ENCODE data around the gene HSPA2. TPM values are rescaled to one million over a fixed set of nuclear protein-coding genes. Genes with fewer than 3 reads are reported as not detected.

Gene HSPA2
- polyA plus RNA-seq, 1 donor (not counting 4 experiments of a cell fraction or from before 2014, with no cell fraction given) = 12.0 TPM

- Histone ChIP-seq H3K9ac (ENCODE audit: control insufficient read depth, extremely low read depth, insufficient read depth, low read length) (no peak overlapping the region), H3K27me3 (ENCODE audit: control insufficient read depth, extremely low read depth, insufficient read depth, low read length) (no peaks in the 10 kb centered on the region), H2AFZ (ENCODE audit: control insufficient read depth, low read length) (no peak overlapping the region), H3K4me3 (ENCODE audit: control insufficient read depth in 2 of 3, extremely low read depth in 1 of 3, insufficient read depth in 2 of 3, low read depth in 1 of 3, low read length in 3 of 3) (no peak overlapping the region), H3K79me2 (ENCODE audit: control insufficient read depth, insufficient read depth, low read length) (no peaks in the 10 kb centered on the region), H3K4me2 (ENCODE audit: control insufficient read depth, extremely low read depth, insufficient read depth, low read depth, low read length) (no peak overlapping the region), H3K36me3 (ENCODE audit: control insufficient read depth in 2 of 2, extremely low read depth in 1 of 2, insufficient read depth in 2 of 2, low read length in 2 of 2) (peaks cover 0 to 4% of the 10 kb centered on the region in 2 experiments), H4K20me1 (ENCODE audit: control insufficient read depth, extremely low read depth, insufficient read depth, low read length) (no peaks in the 10 kb centered on the region), H3K9me1 (ENCODE audit: control insufficient read depth, extremely low read depth, insufficient read depth, low read length) (no peaks in the 10 kb centered on the region), H3K27ac (ENCODE audit: control insufficient read depth, insufficient read depth, low read length) (no peak overlapping the region), H3K4me1 (ENCODE audit: control insufficient read depth, extremely low read depth, insufficient read depth, low read length) (no peaks in the 10 kb centered on the region), H3K9me3 (ENCODE audit: control insufficient read depth, low read depth, low read length) (no peaks in the 10 kb centered on the region)
- TF ChIP-seq CTCF (optimal IDR thresholded peaks at IDR 0.05 in 1 of 3, IDR thresholded peaks at IDR 0.05 in 1 of 3, conservative IDR thresholded peaks at IDR 0.05 in 1 of 3; ENCODE audit: extremely low read depth in 1 of 3, insufficient read depth in 2 of 3, low read length in 3 of 3) (no peak), EZH2 (IDR thresholded peaks at IDR 0.05; ENCODE audit: low read length) (no peak)
- dilution Hi-C loops (cut with MboI; ENCODE audit: extremely low pct_ligation_motif_present, low sequenced_read_pairs) = no loop called here
- DNase-seq (ENCODE audit: low read depth, low spot score) (no peak), FAIRE-seq (no peak)
These were observed 47.1 kb upstream of the HSPA2 start for GRCh38 chr14:64493455-64493854.

- peaks cover 6% of the 10 kb centered on the region for H3K79me2 ChIP-seq (ENCODE audit: control insufficient read depth, insufficient read depth, low read length)
- TF ChIP-seq CTCF (optimal IDR thresholded peaks at IDR 0.05 in 1 of 3, IDR thresholded peaks at IDR 0.05 in 1 of 3, conservative IDR thresholded peaks at IDR 0.05 in 1 of 3; ENCODE audit: extremely low read depth in 1 of 3, insufficient read depth in 2 of 3, low read length in 3 of 3) = no peak
- no peak for TF ChIP-seq EZH2 (IDR thresholded peaks at IDR 0.05; ENCODE audit: low read length)
- FAIRE-seq = no peak
These were observed 45.3 kb upstream of the HSPA2 start for GRCh38 chr14:64495252-64495651.

More at GRCh38 chr14:64495252-64495651, 45.3 kb upstream of the HSPA2 start:
- Histone ChIP-seq H3K4me1 (ENCODE audit: control insufficient read depth, extremely low read depth, insufficient read depth, low read length) (no peaks in the 10 kb centered on the region), H3K9me3 (ENCODE audit: control insufficient read depth, low read depth, low read length) (no peaks in the 10 kb centered on the region), H3K27ac (ENCODE audit: control insufficient read depth, insufficient read depth, low read length) (no peak overlapping the region), H3K4me2 (ENCODE audit: control insufficient read depth, extremely low read depth, insufficient read depth, low read depth, low read length) (no peak overlapping the region), H3K4me3 (ENCODE audit: control insufficient read depth in 2 of 3, extremely low read depth in 1 of 3, insufficient read depth in 2 of 3, low read depth in 1 of 3, low read length in 3 of 3) (no peak overlapping the region), H3K27me3 (ENCODE audit: control insufficient read depth, extremely low read depth, insufficient read depth, low read length) (no peaks in the 10 kb centered on the region), H4K20me1 (ENCODE audit: control insufficient read depth, extremely low read depth, insufficient read depth, low read length) (no peaks in the 10 kb centered on the region), H3K9me1 (ENCODE audit: control insufficient read depth, extremely low read depth, insufficient read depth, low read length) (no peaks in the 10 kb centered on the region), H2AFZ (ENCODE audit: control insufficient read depth, low read length) (no peak overlapping the region), H3K9ac (ENCODE audit: control insufficient read depth, extremely low read depth, insufficient read depth, low read length) (no peak overlapping the region), H3K36me3 (ENCODE audit: control insufficient read depth in 2 of 2, extremely low read depth in 1 of 2, insufficient read depth in 2 of 2, low read length in 2 of 2) (peaks cover 0 to 4% of the 10 kb centered on the region in 2 experiments)
- no peak for DNase-seq (ENCODE audit: low read depth, low spot score)
- dilution Hi-C loops (cut with MboI; ENCODE audit: extremely low pct_ligation_motif_present, low sequenced_read_pairs) = no loop called here
